ENCODE results near the gene TEX26.

TEX26 gene

GRCh38 chr13:30923418-30923817 is 9.0 kb upstream of the TEX26 start (continued):
- TF ChIP-seq REST (tag by site-specific recombination; IDR thresholded peaks at IDR 0.05) = no peak
- no peak for TF ChIP-seq ZNF366 (tag by site-specific recombination; conservative IDR thresholded peaks at IDR 0.05)
- no peak for TF ChIP-seq ELK4 (IDR thresholded peaks at IDR 0.05; ENCODE audit: borderline replicate concordance, low read depth, low read length)
- TF ChIP-seq TCF7L2 (IDR thresholded peaks at IDR 0.05; ENCODE audit: borderline replicate concordance, low read depth, low read length) = no peak
- TF ChIP-seq SCRT1 (tag by site-specific recombination; IDR thresholded peaks at IDR 0.05; ENCODE audit: borderline replicate concordance) = no peak
- TF ChIP-seq ZNF433 (tag by site-specific recombination; IDR thresholded peaks at IDR 0.05; ENCODE audit: low read depth) = no peak
- no peak for TF ChIP-seq ZSCAN5A (tag by site-specific recombination; IDR thresholded peaks at IDR 0.05)
- no peak for TF ChIP-seq ZNF621 (tag by site-specific recombination; IDR thresholded peaks at IDR 0.05)
- TF ChIP-seq ZNF513 (tag by site-specific recombination; IDR thresholded peaks at IDR 0.05) = no peak
- TF ChIP-seq ZNF169 (tag by site-specific recombination; IDR thresholded peaks at IDR 0.05) = no peak
- no peak for TF ChIP-seq OSR2 (tag by site-specific recombination; IDR thresholded peaks at IDR 0.05)

- CTCF ChIA-PET = no interaction called here
- Histone ChIP-seq H3K4me3 (ENCODE audit: low read depth, low read length) (no peak overlapping the region), H3K9me3 (ENCODE audit: control insufficient read depth, insufficient read depth, low read depth, low read length) (no peaks in the 10 kb centered on the region), H3K4me1 (ENCODE audit: control insufficient read depth, insufficient read depth, low read length) (no peaks in the 10 kb centered on the region), H3K27ac (ENCODE audit: extremely low read depth, low read depth, low read length) (no peak overlapping the region), H3K36me3 (ENCODE audit: control insufficient read depth in 2 of 2, insufficient read depth in 1 of 2, low read length in 2 of 2) (no peaks in the 10 kb centered on the region)
- no peak for TF ChIP-seq ZNF26 (tag by site-specific recombination; IDR thresholded peaks at IDR 0.05)
- no peak for TF ChIP-seq ZNF274 (IDR thresholded peaks at IDR 0.05; ENCODE audit: low read length)
- no peak for TF ChIP-seq ZNF274 (tag by site-specific recombination; IDR thresholded peaks at IDR 0.05; ENCODE audit: borderline replicate concordance)
- no peak for TF ChIP-seq HOXD13 (CRISPR knock-in tag; IDR thresholded peaks at IDR 0.05; ENCODE audit: borderline replicate concordance)
- TF ChIP-seq YY1 (tag by site-specific recombination; IDR thresholded peaks at IDR 0.05) = no peak
- POLR2A ChIA-PET = no interaction called here
These were observed 7.7 kb upstream of the TEX26 start for GRCh38 chr13:30924721-30925120.
